ENCODE measurements around the gene KRT3. TPM values are rescaled to one million over a fixed set of nuclear protein-coding genes. Genes with fewer than 3 reads are reported as not detected.

KRT3 gene
- total and polyA plus RNA-seq, 10 of the 15 experiments (the other 5 are each of a cell fraction or from before 2014, with no cell fraction given), result not detected

DNA sequence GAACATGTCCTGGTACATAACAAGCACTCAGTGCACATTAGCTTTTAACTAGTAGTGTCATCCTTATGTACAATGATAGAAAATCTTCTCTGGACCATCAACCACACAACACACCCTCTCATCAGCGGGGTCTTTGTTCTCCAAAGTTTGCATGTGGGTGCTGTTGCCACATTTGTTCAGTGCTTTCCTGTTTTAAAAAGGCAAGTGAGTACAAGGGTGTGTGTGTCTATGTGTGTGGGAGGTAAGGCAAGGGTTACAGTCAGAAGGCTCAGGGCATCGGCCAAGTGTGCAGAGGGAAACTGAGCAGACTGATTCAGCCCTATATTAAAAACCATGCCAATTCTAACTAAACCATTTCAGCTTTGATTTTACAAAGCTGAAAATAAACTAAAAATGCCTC is 36.7 kb downstream of the KRT3 start:
- ChIA-PET RAD21 (ENCODE audit: unreplicated experiment) (no interaction called here), CTCF (no interaction called here), SMC1A (ENCODE audit: uncharacterized antibody, unreplicated experiment) (interaction anchor here (1.1 kb wide), 1 partner anchor 80 kb away, joined by 3 read pairs; no protein-coding TSS in a partner anchor), POLR2A (no interaction called here)
- Histone ChIP-seq H3K36me3 (ENCODE audit: control insufficient read depth in 2 of 2, insufficient read depth in 2 of 2, low read length in 1 of 2) (no peaks in the 10 kb centered on the region), H3K27me3 (replicated peaks in 1 of 2; ENCODE audit: control insufficient read depth in 2 of 2, insufficient read depth in 2 of 2, low read length in 1 of 2) (no peaks in the 10 kb centered on the region; a peak in 2 of 4 replicates), H3K4me2 (ENCODE audit: control insufficient read depth, insufficient read depth) (no peak overlapping the region), H3K79me2 (ENCODE audit: control insufficient read depth, insufficient read depth, low read length) (no peaks in the 10 kb centered on the region), H4K20me1 (ENCODE audit: control insufficient read depth, insufficient read depth) (no peaks in the 10 kb centered on the region), H3K9me3 (replicated peaks; ENCODE audit: control insufficient read depth, insufficient read depth, low read length) (no peaks in the 10 kb centered on the region; the same call in 2 of the 3 replicates), H3K4me3 (no peak overlapping the region), H3K27ac (ENCODE audit: control insufficient read depth, insufficient read depth) (no peak overlapping the region), H3K9ac (ENCODE audit: control insufficient read depth, insufficient read depth, low read length) (no peak overlapping the region), H2AFZ (ENCODE audit: control insufficient read depth, low read depth, low read length) (no peak overlapping the region), H3K4me1 (ENCODE audit: control insufficient read depth, insufficient read depth, low read length) (no peaks in the 10 kb centered on the region)
- FAIRE-seq (no peak), DNase-seq (ENCODE audit: low read depth, low spot score) (no peak), ATAC-seq (no peak)
- no peak for TF ChIP-seq BACH1 (IDR thresholded peaks at IDR 0.05; ENCODE audit: borderline replicate concordance)
- TF ChIP-seq TBL1XR1 (IDR thresholded peaks at IDR 0.05; ENCODE audit: low read depth, low read length), result no peak
- no peak for TF ChIP-seq NFYA (IDR thresholded peaks at IDR 0.05; ENCODE audit: borderline replicate concordance, low read depth, low read length)
- TF ChIP-seq, protein P1, sequence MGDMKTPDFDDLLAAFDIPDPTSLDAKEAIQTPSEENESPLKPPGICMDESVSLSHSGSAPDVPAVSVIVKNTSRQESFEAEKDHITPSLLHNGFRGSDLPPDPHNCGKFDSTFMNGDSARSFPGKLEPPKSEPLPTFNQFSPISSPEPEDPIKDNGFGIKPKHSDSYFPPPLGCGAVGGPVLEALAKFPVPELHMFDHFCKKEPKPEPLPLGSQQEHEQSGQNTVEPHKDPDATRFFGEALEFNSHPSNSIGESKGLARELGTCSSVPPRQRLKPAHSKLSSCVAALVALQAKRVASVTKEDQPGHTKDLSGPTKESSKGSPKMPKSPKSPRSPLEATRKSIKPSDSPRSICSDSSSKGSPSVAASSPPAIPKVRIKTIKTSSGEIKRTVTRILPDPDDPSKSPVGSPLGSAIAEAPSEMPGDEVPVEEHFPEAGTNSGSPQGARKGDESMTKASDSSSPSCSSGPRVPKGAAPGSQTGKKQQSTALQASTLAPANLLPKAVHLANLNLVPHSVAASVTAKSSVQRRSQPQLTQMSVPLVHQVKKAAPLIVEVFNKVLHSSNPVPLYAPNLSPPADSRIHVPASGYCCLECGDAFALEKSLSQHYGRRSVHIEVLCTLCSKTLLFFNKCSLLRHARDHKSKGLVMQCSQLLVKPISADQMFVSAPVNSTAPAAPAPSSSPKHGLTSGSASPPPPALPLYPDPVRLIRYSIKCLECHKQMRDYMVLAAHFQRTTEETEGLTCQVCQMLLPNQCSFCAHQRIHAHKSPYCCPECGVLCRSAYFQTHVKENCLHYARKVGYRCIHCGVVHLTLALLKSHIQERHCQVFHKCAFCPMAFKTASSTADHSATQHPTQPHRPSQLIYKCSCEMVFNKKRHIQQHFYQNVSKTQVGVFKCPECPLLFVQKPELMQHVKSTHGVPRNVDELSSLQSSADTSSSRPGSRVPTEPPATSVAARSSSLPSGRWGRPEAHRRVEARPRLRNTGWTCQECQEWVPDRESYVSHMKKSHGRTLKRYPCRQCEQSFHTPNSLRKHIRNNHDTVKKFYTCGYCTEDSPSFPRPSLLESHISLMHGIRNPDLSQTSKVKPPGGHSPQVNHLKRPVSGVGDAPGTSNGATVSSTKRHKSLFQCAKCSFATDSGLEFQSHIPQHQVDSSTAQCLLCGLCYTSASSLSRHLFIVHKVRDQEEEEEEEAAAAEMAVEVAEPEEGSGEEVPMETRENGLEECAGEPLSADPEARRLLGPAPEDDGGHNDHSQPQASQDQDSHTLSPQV (IDR thresholded peaks at IDR 0.05), result no peak
- TF ChIP-seq TCF3 (IDR thresholded peaks at IDR 0.05; ENCODE audit: borderline replicate concordance, insufficient read depth, low read depth, low read length), result no peak
- TF ChIP-seq, protein P2, sequence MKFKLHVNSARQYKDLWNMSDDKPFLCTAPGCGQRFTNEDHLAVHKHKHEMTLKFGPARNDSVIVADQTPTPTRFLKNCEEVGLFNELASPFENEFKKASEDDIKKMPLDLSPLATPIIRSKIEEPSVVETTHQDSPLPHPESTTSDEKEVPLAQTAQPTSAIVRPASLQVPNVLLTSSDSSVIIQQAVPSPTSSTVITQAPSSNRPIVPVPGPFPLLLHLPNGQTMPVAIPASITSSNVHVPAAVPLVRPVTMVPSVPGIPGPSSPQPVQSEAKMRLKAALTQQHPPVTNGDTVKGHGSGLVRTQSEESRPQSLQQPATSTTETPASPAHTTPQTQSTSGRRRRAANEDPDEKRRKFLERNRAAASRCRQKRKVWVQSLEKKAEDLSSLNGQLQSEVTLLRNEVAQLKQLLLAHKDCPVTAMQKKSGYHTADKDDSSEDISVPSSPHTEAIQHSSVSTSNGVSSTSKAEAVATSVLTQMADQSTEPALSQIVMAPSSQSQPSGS (IDR thresholded peaks at IDR 0.05; ENCODE audit: low read length), result no peak
- no peak for TF ChIP-seq MTA2 (IDR thresholded peaks at IDR 0.05; ENCODE audit: low read depth)
- no peak for TF ChIP-seq SUPT20H (IDR thresholded peaks at IDR 0.05; ENCODE audit: borderline replicate concordance, control insufficient read depth, low read depth, low read length)
- TF ChIP-seq ZNF384 (IDR thresholded peaks at IDR 0.05; ENCODE audit: borderline replicate concordance, low read depth, low read length), result no peak
- no peak for TF ChIP-seq EED (IDR thresholded peaks at IDR 0.05; ENCODE audit: low read depth)
- no peak for TF ChIP-seq HDAC2 (IDR thresholded peaks at IDR 0.05)
- TF ChIP-seq RBBP5 (conservative IDR thresholded peaks at IDR 0.05), result no peak
- TF ChIP-seq CREB1 (IDR thresholded peaks at IDR 0.05; ENCODE audit: low read depth), result no peak
- intact Hi-C loops (cut with micrococcal nuclease; ENCODE audit: unreplicated experiment) (no loop called here), in situ Hi-C loops (cut with MboI) (no loop called here)
- 0% methylated on average over 2 of the region's 2 CpGs for WGBS (ENCODE audit: insufficient coverage, insufficient replicate concordance, low lambda C conversion rate, missing lambda C conversion rate)
- BruUV-seq (replicated peaks), result no TSS peak

Data from GM12878 (cell line).